WERI-Rb-1 (cell line): ENCODE data around the gene CTDP1.

Experiments
- DNase-seq: peaks from one replicate; pipeline ENCODE4 v3.0.0-alpha.2; 2020
- H3K27ac ChIP-seq: fragments of 250-450 bp; sonication (Bioruptor Pico); 2 replicates; pipeline ENCODE4 v1.5.1; 2020; ENCODE audit warnings: mild to moderate bottlenecking, moderate library complexity
- H3K27me3 ChIP-seq: fragments of 250-450 bp; sonication (Bioruptor Pico); 2 replicates; pipeline ENCODE4 v1.5.1; 2021; ENCODE audit warnings: mild to moderate bottlenecking, low read depth, moderate library complexity; ENCODE audit not compliant: insufficient read depth, severe bottlenecking
- H3K36me3 ChIP-seq: fragments of 250-450 bp; sonication (Bioruptor Pico); 2 replicates; pipeline ENCODE4 v1.5.1; 2020; ENCODE audit warnings: mild to moderate bottlenecking, moderate library complexity
- H3K4me3 ChIP-seq: 2 replicates; pipeline ENCODE4 v1.5.1; 2011; ENCODE audit warnings: low read depth, mild to moderate bottlenecking, control low read depth, low read length
- H3K9me3 ChIP-seq: fragments of 250-450 bp; sonication (Bioruptor Pico); 2 replicates; pipeline ENCODE4 v1.5.1; 2021; ENCODE audit warnings: mild to moderate bottlenecking, moderate library complexity; ENCODE audit not compliant: severe bottlenecking
- TF ChIP-seq, protein P1 (sequence below): IDR thresholded peaks from 2 replicates; pipeline ENCODE4 v1.5.1; 2011; ENCODE audit warnings: low read depth, mild to moderate bottlenecking, control low read depth, inconsistent platforms, low read length

CTDP1 gene

DNA sequence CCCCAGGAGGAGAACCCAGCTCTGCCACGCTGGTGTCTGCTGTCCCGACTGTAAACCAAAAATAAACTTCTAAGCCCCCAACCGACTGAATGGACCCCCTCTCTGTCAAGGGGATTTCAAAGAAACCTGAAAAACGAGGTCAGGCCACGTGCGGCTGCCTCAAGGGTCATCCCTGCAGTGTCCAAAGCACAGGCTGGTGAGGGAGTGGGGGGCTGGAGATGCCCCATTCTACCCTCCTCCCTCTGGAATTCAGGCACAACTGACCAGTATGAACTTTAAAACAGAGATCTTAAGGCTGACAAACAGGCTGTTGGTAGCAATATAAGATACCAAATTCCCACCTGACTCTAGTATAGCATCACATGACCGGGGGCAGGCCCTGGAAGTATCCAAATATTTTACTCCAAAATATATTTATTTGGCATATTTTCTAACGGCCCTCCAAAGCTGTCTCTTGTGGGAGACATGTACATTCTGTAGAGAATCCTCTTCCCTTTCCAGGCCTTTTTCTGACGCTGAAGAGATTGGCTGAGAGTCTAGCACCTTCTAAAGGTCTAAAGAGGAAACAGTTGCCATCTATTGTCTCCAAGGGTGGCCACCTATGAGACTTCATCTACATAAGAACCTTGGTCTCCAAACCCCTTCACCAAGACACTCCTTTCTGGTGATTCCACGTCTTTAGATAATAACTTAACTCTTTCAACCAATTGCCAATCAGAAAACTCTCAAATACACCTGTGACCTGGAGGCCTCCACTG lies 40.4 kb upstream of the CTDP1 start:
- no peaks in the 10 kb centered on the region for H3K27me3 ChIP-seq
- no peaks in the 10 kb centered on the region for H3K36me3 ChIP-seq
- TF ChIP-seq, protein P1, sequence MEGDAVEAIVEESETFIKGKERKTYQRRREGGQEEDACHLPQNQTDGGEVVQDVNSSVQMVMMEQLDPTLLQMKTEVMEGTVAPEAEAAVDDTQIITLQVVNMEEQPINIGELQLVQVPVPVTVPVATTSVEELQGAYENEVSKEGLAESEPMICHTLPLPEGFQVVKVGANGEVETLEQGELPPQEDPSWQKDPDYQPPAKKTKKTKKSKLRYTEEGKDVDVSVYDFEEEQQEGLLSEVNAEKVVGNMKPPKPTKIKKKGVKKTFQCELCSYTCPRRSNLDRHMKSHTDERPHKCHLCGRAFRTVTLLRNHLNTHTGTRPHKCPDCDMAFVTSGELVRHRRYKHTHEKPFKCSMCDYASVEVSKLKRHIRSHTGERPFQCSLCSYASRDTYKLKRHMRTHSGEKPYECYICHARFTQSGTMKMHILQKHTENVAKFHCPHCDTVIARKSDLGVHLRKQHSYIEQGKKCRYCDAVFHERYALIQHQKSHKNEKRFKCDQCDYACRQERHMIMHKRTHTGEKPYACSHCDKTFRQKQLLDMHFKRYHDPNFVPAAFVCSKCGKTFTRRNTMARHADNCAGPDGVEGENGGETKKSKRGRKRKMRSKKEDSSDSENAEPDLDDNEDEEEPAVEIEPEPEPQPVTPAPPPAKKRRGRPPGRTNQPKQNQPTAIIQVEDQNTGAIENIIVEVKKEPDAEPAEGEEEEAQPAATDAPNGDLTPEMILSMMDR: no peak
- no peak overlapping the region for H3K27ac ChIP-seq
- no peak overlapping the region for H3K4me3 ChIP-seq
- H3K9me3 ChIP-seq: peaks cover 9% of the 10 kb centered on the region
- no peak for DNase-seq

DNA sequence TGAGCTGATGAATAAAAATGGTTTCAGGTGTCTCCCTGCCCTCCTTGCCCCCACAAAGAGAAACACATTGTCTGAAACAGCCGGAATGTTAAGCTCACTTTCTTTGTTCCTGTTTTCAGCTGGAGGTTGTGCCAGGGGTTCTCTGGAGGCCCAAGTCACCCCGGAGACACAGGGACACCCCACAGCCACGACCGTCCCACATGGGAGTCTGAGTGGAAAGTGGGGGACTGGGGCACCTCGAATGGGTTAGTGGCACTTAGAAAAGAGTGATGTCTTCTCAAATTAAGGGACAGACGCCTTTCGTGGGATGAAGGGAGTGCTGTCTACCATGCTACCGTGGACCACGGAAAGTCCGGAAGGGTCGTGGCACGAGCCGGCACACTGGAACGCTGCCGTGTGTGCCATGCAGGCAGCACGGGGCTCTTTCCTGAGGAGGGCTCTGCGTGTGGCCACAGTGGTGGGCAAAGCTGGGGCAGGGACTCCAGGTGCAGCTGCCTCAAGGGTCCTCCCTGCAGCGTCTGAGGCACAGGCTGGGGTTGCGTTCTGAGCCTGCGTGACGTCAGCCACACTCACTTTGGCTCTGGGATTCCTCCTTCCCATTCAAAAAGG lies 39.4 kb upstream of the CTDP1 start:
- no peak overlapping the region for H3K27ac ChIP-seq
- no peak overlapping the region for H3K4me3 ChIP-seq
- TF ChIP-seq, protein P1: no peak
- no peaks in the 10 kb centered on the region for H3K27me3 ChIP-seq
- DNase-seq: no peak
- no peaks in the 10 kb centered on the region for H3K36me3 ChIP-seq
- peaks cover 7% of the 10 kb centered on the region for H3K9me3 ChIP-seq

DNA sequence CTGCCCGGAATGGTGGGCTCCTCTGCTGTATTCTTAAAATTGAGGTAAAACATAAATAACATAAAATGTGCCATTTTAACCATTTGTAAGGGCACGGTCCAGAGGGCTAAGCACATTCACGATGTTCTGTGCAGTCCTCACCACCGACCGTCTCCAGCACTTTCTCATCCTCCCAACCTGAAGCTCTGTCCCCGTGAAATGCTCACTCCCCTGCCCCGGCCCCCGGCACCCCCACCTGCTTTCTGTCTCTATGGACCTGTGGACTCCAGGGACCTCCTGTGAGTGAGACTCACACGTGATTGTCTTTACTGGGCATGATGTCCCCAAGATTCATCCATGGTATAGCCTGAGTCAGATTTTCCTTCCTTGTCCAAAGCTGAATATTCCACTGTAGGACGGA lies 38.7 kb upstream of the CTDP1 start:
- no peak for DNase-seq
- TF ChIP-seq, protein P1: no peak

DNA sequence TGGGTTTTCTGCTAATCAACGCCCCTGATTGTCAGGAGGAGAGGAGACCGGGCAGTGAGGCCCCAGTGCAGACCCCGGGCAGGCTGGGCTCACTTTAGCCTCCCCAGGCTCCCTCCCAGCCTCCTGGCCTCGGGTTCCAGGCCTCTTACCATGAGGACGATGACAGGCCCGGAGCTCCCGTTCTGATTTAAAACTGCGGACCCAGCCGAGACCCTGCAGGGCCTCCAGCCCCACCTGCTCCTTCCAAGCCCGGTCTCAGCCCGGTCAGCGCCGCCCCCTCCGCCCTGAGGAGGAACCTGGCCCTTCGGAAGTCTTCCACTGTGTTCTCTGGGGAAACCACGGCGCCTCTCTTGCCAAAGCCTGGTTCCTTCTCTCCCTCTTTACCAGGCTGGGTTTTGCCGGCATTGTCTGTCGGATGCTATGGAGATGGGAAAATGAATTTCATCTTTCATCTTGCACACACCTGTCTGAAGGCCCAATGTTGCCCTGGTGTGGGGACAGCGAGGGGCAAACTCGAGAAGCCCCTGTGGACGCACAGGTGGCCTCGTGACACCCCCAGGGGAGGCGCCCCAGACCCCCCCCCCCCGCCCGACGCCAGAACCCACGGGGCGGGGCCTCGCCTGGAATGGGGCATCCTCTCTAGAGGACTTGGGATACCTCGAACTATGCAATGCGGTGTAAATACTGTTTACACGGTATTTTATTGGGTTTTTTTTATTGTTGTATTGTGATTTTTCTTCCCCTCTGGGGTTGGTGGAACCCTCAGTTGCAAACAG lies 37.7 kb upstream of the CTDP1 start:
- H3K9me3 ChIP-seq: peaks cover 2% of the 10 kb centered on the region
- no peak overlapping the region for H3K27ac ChIP-seq
- no peaks in the 10 kb centered on the region for H3K27me3 ChIP-seq
- H3K4me3 ChIP-seq: no peak overlapping the region
- H3K36me3 ChIP-seq: no peaks in the 10 kb centered on the region
- TF ChIP-seq, protein P1: no peak
- no peak for DNase-seq

More for the DNA sequence above, 38.7 kb upstream of the CTDP1 start:
- Histone ChIP-seq H3K36me3 (no peaks in the 10 kb centered on the region), H3K27ac (no peak overlapping the region), H3K9me3 (peaks cover 7% of the 10 kb centered on the region), H3K4me3 (no peak overlapping the region), H3K27me3 (no peaks in the 10 kb centered on the region)

DNA sequence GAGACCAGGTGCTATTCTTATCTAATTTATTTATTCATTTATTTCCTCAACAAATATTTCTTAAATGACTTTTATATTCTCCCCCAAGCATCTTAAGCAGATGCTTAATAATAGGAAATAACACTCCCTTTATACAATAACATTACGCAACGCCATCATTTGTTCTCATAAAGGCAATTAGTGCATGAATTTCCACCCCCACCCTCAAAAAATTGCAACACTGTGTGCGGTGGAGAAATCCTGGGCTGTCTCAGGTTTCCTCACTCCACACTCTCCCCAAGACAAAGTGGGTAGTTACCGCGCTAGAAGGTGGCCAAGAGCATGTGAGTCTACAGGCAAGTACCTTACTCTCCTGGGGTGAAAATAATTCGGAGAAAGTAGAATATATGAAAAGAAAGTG lies 37.0 kb upstream of the CTDP1 start:
- Histone ChIP-seq H3K27me3 (no peaks in the 10 kb centered on the region), H3K36me3 (no peaks in the 10 kb centered on the region), H3K4me3 (no peak overlapping the region), H3K27ac (no peak overlapping the region), H3K9me3 (no peaks in the 10 kb centered on the region)
- TF ChIP-seq, protein P1: no peak
- DNase-seq: no peak
